Astrocyte (in vitro differentiated cells and primary cell): Measurements from ENCODE around the gene C11orf54. TPM values are rescaled to one million over a fixed set of nuclear protein-coding genes. Genes with fewer than 3 reads are reported as not detected.
A peak's percentile ranks its signal among the peaks of the same experiment; 100 is the strongest.

Source experiments
- DNase-seq: peaks from one replicate; pipeline ENCODE4 v3.0.0-alpha.2; 2010; ENCODE audit warnings: low read depth
- FAIRE-seq: peaks from 2 replicates; lab custom pipeline; 2011; peaks lifted over from hg19 to GRCh38; lab: Jason Lieb, UNC
- H2AFZ ChIP-seq: 2 replicates; pipeline ENCODE4 v1.6.0; 2012; ENCODE audit warnings: low read depth, low read length, inconsistent platforms
- H3K27ac ChIP-seq: 2 replicates; pipeline ENCODE4 v1.5.1; 2011; ENCODE audit warnings: low read depth, low read length, inconsistent platforms
- H3K27me3 ChIP-seq: 2 replicates; pipeline ENCODE4 v1.6.0; 2011; ENCODE audit warnings: low read length, inconsistent platforms; ENCODE audit not compliant: insufficient read depth
- H3K36me3 ChIP-seq: 2 replicates; pipeline ENCODE4 v1.5.1; 2011; ENCODE audit warnings: low read length, inconsistent platforms; ENCODE audit not compliant: insufficient read depth
- H3K4me1 ChIP-seq: 2 replicates; pipeline ENCODE4 v1.5.1; 2011; ENCODE audit warnings: low read length, inconsistent platforms; ENCODE audit not compliant: insufficient read depth
- H3K4me2 ChIP-seq: 2 replicates; pipeline ENCODE4 v1.6.0; 2012; ENCODE audit warnings: low read length, inconsistent platforms
- H3K4me3 ChIP-seq: 2 replicates; pipeline ENCODE4 v1.5.1; 2011; ENCODE audit warnings: low read depth, mild to moderate bottlenecking, low read length, inconsistent platforms; ENCODE audit not compliant: insufficient read depth
- H3K79me2 ChIP-seq: 2 replicates; pipeline ENCODE4 v1.6.0; 2012; ENCODE audit warnings: mild to moderate bottlenecking, low read length, inconsistent platforms; ENCODE audit not compliant: insufficient read depth
- H3K9ac ChIP-seq: 2 replicates; pipeline ENCODE4 v1.6.0; 2012; ENCODE audit warnings: mild to moderate bottlenecking, low read length, inconsistent platforms
- H3K9me3 ChIP-seq: 2 replicates; pipeline ENCODE4 v1.5.1; 2012; ENCODE audit warnings: low read depth, mild to moderate bottlenecking, low read length, inconsistent platforms; ENCODE audit not compliant: insufficient read depth
- H4K20me1 ChIP-seq: 2 replicates; pipeline ENCODE4 v1.6.0; 2012; ENCODE audit warnings: low read length, inconsistent platforms; ENCODE audit not compliant: insufficient read depth
- H3K27ac Mint-ChIP-seq: one replicate; pipeline ENCODE4 v1.8.0; 2021; ENCODE audit warnings: mild to moderate bottlenecking, mixed read lengths; ENCODE audit not compliant: unreplicated experiment
- H3K27me3 Mint-ChIP-seq: one replicate; pipeline ENCODE4 v1.8.0; 2021; ENCODE audit warnings: low read depth, mixed read lengths; ENCODE audit not compliant: unreplicated experiment
- H3K36me3 Mint-ChIP-seq: one replicate; pipeline ENCODE4 v1.8.0; 2021; ENCODE audit warnings: low read depth, mixed read lengths; ENCODE audit not compliant: unreplicated experiment
- H3K4me1 Mint-ChIP-seq: one replicate; pipeline ENCODE4 v1.8.0; 2021; ENCODE audit warnings: low read depth, mixed read lengths; ENCODE audit not compliant: unreplicated experiment
- H3K4me3 Mint-ChIP-seq: one replicate; pipeline ENCODE4 v1.8.0; 2021; ENCODE audit warnings: mild to moderate bottlenecking, moderate library complexity, mixed read lengths; ENCODE audit not compliant: unreplicated experiment
- H3K9me3 Mint-ChIP-seq: one replicate; pipeline ENCODE4 v1.8.0; 2021; ENCODE audit warnings: mild to moderate bottlenecking, mixed read lengths; ENCODE audit not compliant: unreplicated experiment
- EZH2 ChIP-seq: IDR thresholded peaks from 2 replicates; pipeline ENCODE4 v1.6.1; 2012; ENCODE audit warnings: mild to moderate bottlenecking, low read length, inconsistent platforms; ENCODE audit not compliant: insufficient read depth
- total RNA-seq: library from RNA; stranded (reverse); gene quantifications from 2 replicates; pipeline ENCODE4 v1.2.1, GENCODE V29; 2021
- TF ChIP-seq, protein P1 (sequence below): IDR thresholded peaks from 2 replicates; pipeline ENCODE4 v1.5.1; 2011; ENCODE audit warnings: low read depth, mild to moderate bottlenecking, inconsistent platforms, low read length, moderate library complexity; ENCODE audit not compliant: insufficient read depth

C11orf54 gene
- total RNA-seq, 1 donor from 2014 or later = 14.8 TPM

DNA sequence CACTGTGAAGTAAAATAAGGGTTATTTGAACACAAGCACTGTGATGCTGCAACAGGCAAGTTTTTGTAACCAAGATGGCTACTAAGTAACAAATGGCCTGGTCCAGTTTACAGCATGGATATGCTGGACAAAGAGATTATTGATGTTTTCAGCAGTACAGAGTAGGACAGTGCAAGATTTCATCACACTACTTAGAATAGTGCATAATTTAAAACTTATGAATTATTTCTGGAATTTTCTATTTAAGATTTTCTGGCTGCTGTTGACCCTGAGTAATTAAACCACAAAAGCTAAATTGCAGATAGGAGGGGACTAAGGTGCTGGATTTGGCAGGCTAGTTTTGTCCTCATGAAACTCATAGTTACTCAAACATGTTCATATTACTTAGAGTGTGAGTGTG, 46.9 kb upstream of the C11orf54 start:
- H2AFZ ChIP-seq = no peak overlapping the region
- FAIRE-seq (no peak), DNase-seq (no peak)
- TF ChIP-seq, protein P1, sequence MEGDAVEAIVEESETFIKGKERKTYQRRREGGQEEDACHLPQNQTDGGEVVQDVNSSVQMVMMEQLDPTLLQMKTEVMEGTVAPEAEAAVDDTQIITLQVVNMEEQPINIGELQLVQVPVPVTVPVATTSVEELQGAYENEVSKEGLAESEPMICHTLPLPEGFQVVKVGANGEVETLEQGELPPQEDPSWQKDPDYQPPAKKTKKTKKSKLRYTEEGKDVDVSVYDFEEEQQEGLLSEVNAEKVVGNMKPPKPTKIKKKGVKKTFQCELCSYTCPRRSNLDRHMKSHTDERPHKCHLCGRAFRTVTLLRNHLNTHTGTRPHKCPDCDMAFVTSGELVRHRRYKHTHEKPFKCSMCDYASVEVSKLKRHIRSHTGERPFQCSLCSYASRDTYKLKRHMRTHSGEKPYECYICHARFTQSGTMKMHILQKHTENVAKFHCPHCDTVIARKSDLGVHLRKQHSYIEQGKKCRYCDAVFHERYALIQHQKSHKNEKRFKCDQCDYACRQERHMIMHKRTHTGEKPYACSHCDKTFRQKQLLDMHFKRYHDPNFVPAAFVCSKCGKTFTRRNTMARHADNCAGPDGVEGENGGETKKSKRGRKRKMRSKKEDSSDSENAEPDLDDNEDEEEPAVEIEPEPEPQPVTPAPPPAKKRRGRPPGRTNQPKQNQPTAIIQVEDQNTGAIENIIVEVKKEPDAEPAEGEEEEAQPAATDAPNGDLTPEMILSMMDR = no peak
- no peak for TF ChIP-seq EZH2
- no peaks in the 10 kb centered on the region for H3K9me3 ChIP-seq
- no peak overlapping the region for H3K4me3 ChIP-seq
- peaks cover 18% of the 10 kb centered on the region for H3K36me3 Mint-ChIP-seq
- no peaks in the 10 kb centered on the region for H3K9me3 Mint-ChIP-seq
- H4K20me1 ChIP-seq = no peaks in the 10 kb centered on the region
- H3K27me3 Mint-ChIP-seq = no peaks in the 10 kb centered on the region
- no peaks in the 10 kb centered on the region for H3K27me3 ChIP-seq
- H3K4me2 ChIP-seq = no peak overlapping the region
- H3K79me2 ChIP-seq = no peaks in the 10 kb centered on the region
- no peaks in the 10 kb centered on the region for H3K4me1 ChIP-seq
- peaks cover 53% of the 10 kb centered on the region for H3K36me3 ChIP-seq
- no peak overlapping the region for H3K4me3 Mint-ChIP-seq
- H3K27ac Mint-ChIP-seq = no peak overlapping the region
- H3K27ac ChIP-seq = no peak overlapping the region
- H3K9ac ChIP-seq = no peak overlapping the region
- H3K4me1 Mint-ChIP-seq = peaks cover 2% of the 10 kb centered on the region

DNA sequence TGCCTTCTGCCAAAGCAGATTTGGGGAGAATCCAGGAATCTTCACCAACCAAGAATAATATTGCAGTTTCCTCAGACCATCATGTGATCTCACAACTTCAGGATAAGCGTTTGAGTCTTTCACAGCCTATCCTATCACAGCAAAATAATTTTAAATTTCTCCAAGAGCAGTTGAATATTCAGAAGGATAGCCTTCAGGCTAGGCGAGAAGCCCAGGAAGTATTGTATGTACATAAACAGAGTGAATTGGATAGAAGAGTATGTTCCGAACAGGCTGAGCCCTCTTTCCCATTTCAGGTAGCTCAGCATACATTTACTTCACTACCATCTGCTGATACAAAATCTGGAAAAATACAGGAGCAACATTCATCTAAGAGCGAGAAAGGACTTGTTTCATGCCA, 43.9 kb upstream of the C11orf54 start:
- peaks cover 47% of the 10 kb centered on the region for H3K36me3 ChIP-seq

DNA sequence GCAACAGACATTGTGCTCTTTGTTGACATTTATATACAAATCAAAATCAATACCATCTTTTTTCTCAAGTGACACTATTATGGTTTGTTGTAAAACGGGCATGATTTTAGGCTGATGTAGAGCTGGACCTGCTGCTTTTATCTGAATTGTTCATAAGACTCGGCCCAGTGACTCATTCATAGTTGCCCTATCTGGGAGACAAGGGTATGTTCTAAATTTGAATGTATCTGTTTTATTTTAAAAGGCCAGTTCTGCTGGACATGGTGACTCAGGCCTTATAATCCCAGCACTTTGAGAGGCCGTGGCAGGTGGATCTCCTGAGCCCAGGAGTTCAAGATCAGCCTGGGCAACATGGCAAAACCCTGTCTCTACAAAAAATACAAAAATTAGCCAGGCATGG, 40.6 kb upstream of the C11orf54 start:
- peak; percentile 54 for DNase-seq
- no peak overlapping the region for H3K4me3 ChIP-seq
- H3K36me3 Mint-ChIP-seq = peaks cover 10% of the 10 kb centered on the region
- TF ChIP-seq, protein P1 = no peak
- no peak for TF ChIP-seq EZH2
- H3K36me3 ChIP-seq = peaks cover 51% of the 10 kb centered on the region
- peaks cover 5% of the 10 kb centered on the region for H4K20me1 ChIP-seq
- H3K4me1 ChIP-seq = no peaks in the 10 kb centered on the region
- FAIRE-seq = no peak
- H3K79me2 ChIP-seq = no peaks in the 10 kb centered on the region
- H3K27ac ChIP-seq = no peak overlapping the region
- no peaks in the 10 kb centered on the region for H3K27me3 Mint-ChIP-seq
- H3K4me2 ChIP-seq = no peak overlapping the region
- no peaks in the 10 kb centered on the region for H3K4me1 Mint-ChIP-seq
- H3K4me3 Mint-ChIP-seq = no peak overlapping the region
- H3K9me3 Mint-ChIP-seq = no peaks in the 10 kb centered on the region
- no peaks in the 10 kb centered on the region for H3K27me3 ChIP-seq
- H3K9ac ChIP-seq = no peak overlapping the region
- no peaks in the 10 kb centered on the region for H3K9me3 ChIP-seq
- H3K27ac Mint-ChIP-seq = no peak overlapping the region
- no peak overlapping the region for H2AFZ ChIP-seq

More for the DNA sequence above, 43.9 kb upstream of the C11orf54 start:
- H3K27me3 ChIP-seq = no peaks in the 10 kb centered on the region
- H3K9ac ChIP-seq = no peak overlapping the region
- H3K9me3 ChIP-seq = no peaks in the 10 kb centered on the region
- Mint-ChIP-seq H3K27ac (no peak overlapping the region), H3K27me3 (no peaks in the 10 kb centered on the region), H3K4me3 (no peak overlapping the region), H3K4me1 (no peaks in the 10 kb centered on the region), H3K9me3 (no peaks in the 10 kb centered on the region), H3K36me3 (peaks cover 15% of the 10 kb centered on the region)
- no peaks in the 10 kb centered on the region for H3K4me1 ChIP-seq
- H3K4me3 ChIP-seq = no peak overlapping the region
- H2AFZ ChIP-seq = no peak overlapping the region
- H4K20me1 ChIP-seq = peaks cover 5% of the 10 kb centered on the region
- no peak for DNase-seq
- H3K27ac ChIP-seq = no peak overlapping the region
- no peaks in the 10 kb centered on the region for H3K79me2 ChIP-seq
- no peak for FAIRE-seq
- H3K4me2 ChIP-seq = no peak overlapping the region
- no peak for TF ChIP-seq EZH2
- TF ChIP-seq, protein P1 = no peak
